Keratinocyte (primary cell): ENCODE data around the gene LUC7L3. TPM values are rescaled to one million over a fixed set of nuclear protein-coding genes. Genes with fewer than 3 reads are reported as not detected.
A peak's percentile ranks its signal among the peaks of the same experiment; 100 is the strongest.

Experiments used
- DNase-seq: peaks from one replicate; pipeline ENCODE4 v3.0.0-alpha.2; 2011; ENCODE audit warnings: low read depth, missing footprints, low spot score
- FAIRE-seq: peaks from 2 replicates; lab custom pipeline; 2011; peaks lifted over from hg19 to GRCh38; lab: Jason Lieb, UNC
- H2AFZ ChIP-seq: 2 replicates; pipeline ENCODE4 v1.6.0; 2012; ENCODE audit warnings: low read length, control low read depth, inconsistent platforms; ENCODE audit not compliant: control insufficient read depth
- H3K27ac ChIP-seq: 2 replicates; pipeline ENCODE4 v1.5.1; 2011; ENCODE audit warnings: low read length; ENCODE audit not compliant: control insufficient read depth, insufficient read depth
- H3K27me3 ChIP-seq: 3 replicates; pipeline ENCODE4 v1.6.0; 2011; ENCODE audit warnings: low read length; ENCODE audit not compliant: control insufficient read depth, insufficient read depth; ENCODE audit errors: extremely low read depth
- H3K36me3 ChIP-seq, 2 experiments: 2 replicates in 1 of 2; 3 replicates in 1 of 2; pipeline ENCODE4 v1.5.1; 2011; ENCODE audit warnings: low read length in 2 of 2, mild to moderate bottlenecking in 1 of 2; ENCODE audit not compliant: control insufficient read depth in 2 of 2, insufficient read depth in 2 of 2; ENCODE audit errors: extremely low read depth in 1 of 2
- H3K4me1 ChIP-seq: 3 replicates; pipeline ENCODE4 v1.5.1; 2011; ENCODE audit warnings: low read length; ENCODE audit not compliant: control insufficient read depth, insufficient read depth; ENCODE audit errors: extremely low read depth
- H3K4me2 ChIP-seq: 3 replicates; pipeline ENCODE4 v1.6.0; 2011; ENCODE audit warnings: low read depth, low read length; ENCODE audit not compliant: control insufficient read depth, insufficient read depth; ENCODE audit errors: extremely low read depth
- H3K4me3 ChIP-seq, 3 experiments: fragments of 200-600 bp in 1 of 3; sonication (generic) in 1 of 3; 2 replicates in 2 of 3; 3 replicates in 1 of 3; pipeline ENCODE4 v1.5.1; 2011 to 2016; ENCODE audit warnings: low read length in 3 of 3, mild to moderate bottlenecking in 3 of 3, control low read depth in 2 of 3, inconsistent platforms in 1 of 3, low read depth in 1 of 3, mixed read lengths in 1 of 3, mixed run types in 1 of 3, moderate library complexity in 1 of 3; ENCODE audit not compliant: control insufficient read depth in 2 of 3, insufficient read depth in 2 of 3; ENCODE audit errors: extremely low read depth in 1 of 3
- H3K79me2 ChIP-seq: 2 replicates; pipeline ENCODE4 v1.6.0; 2012; ENCODE audit warnings: low read length; ENCODE audit not compliant: control insufficient read depth, insufficient read depth
- H3K9ac ChIP-seq: 3 replicates; pipeline ENCODE4 v1.6.0; 2011; ENCODE audit warnings: low read length; ENCODE audit not compliant: control insufficient read depth, insufficient read depth; ENCODE audit errors: extremely low read depth
- H3K9me1 ChIP-seq: 3 replicates; pipeline ENCODE4 v1.6.0; 2011; ENCODE audit warnings: low read length; ENCODE audit not compliant: control insufficient read depth, insufficient read depth; ENCODE audit errors: extremely low read depth
- H3K9me3 ChIP-seq: 2 replicates; pipeline ENCODE4 v1.5.1; 2012; ENCODE audit warnings: low read depth, low read length; ENCODE audit not compliant: control insufficient read depth
- H4K20me1 ChIP-seq: 3 replicates; pipeline ENCODE4 v1.6.0; 2011; ENCODE audit warnings: low read length; ENCODE audit not compliant: control insufficient read depth, insufficient read depth; ENCODE audit errors: extremely low read depth
- CTCF ChIP-seq, 3 experiments: IDR thresholded peaks in 1 of 3; conservative IDR thresholded peaks in 1 of 3; optimal IDR thresholded peaks in 1 of 3; 2 replicates in 2 of 3; 3 replicates in 1 of 3; pipeline versions ENCODE3 to v1.5.1; 2011; ENCODE audit warnings: low read length in 3 of 3, mild to moderate bottlenecking in 3 of 3, moderate library complexity in 2 of 3, control low read depth in 1 of 3, inconsistent platforms in 1 of 3; ENCODE audit not compliant: insufficient read depth in 2 of 3; ENCODE audit errors: extremely low read depth in 1 of 3
- EZH2 ChIP-seq: IDR thresholded peaks from one replicate; pipeline ENCODE4 v1.6.1; 2012; ENCODE audit warnings: inconsistent platforms, mild to moderate bottlenecking, low read length, moderate library complexity
- dilution Hi-C: fragments of 300-500 bp; cut with MboI; formaldehyde crosslinking; loops from one replicate; pipeline ENCODE4 v1.7.0; 2020; ENCODE audit warnings: low sequenced_read_pairs; ENCODE audit not compliant: extremely low pct_ligation_motif_present
- polyA plus RNA-seq, 5 experiments: library from polyadenylated mRNA; depleted of rRNA in 3 of 5; stranded (reverse) in 3 of 5; stranded (forward) in 1 of 5; unstranded in 1 of 5; fragments of >200 nt; gene quantifications; 1 replicate in 1 of 5; 2 replicates in 3 of 5; 3 replicates in 1 of 5; pipeline versions ENCODE4 v1.2.1 to v1.2.3, GENCODE V29; 2011 to 2012; ENCODE audit warnings: missing spikeins in 2 of 5, low read depth in 1 of 5, low replicate concordance in 1 of 5

LUC7L3 gene
- polyA plus RNA-seq, 1 donor (not counting 4 experiments of a cell fraction or from before 2014, with no cell fraction given): 92.4 TPM

GRCh38 chr17:50762177-50762576 is 42.8 kb downstream of the LUC7L3 start:
- Histone ChIP-seq H2AFZ (no peak overlapping the region), H3K4me2 (peak overlapping the region; percentile 5), H3K4me1 (peaks cover 17% of the 10 kb centered on the region), H3K27me3 (no peaks in the 10 kb centered on the region), H3K36me3 (no peaks in the 10 kb centered on the region), H3K4me3 (no peak overlapping the region), H3K9me1 (no peaks in the 10 kb centered on the region), H3K9ac (no peak overlapping the region), H3K27ac (no peak overlapping the region), H4K20me1 (no peaks in the 10 kb centered on the region), H3K79me2 (no peaks in the 10 kb centered on the region), H3K9me3 (no peaks in the 10 kb centered on the region)
- no peak for FAIRE-seq
- DNase-seq: no peak
- dilution Hi-C loops: no loop called here
- TF ChIP-seq CTCF (optimal IDR thresholded peaks at IDR 0.05 in 1 of 3, IDR thresholded peaks at IDR 0.05 in 1 of 3, conservative IDR thresholded peaks at IDR 0.05 in 1 of 3; ENCODE audit: extremely low read depth in 1 of 3, insufficient read depth in 2 of 3, low read length in 3 of 3) (no peak), EZH2 (no peak)

GRCh38 chr17:50763716-50764475 is 44.5 kb downstream of the LUC7L3 start:
- Histone ChIP-seq H3K27me3 (no peaks in the 10 kb centered on the region), H3K9me1 (no peaks in the 10 kb centered on the region), H3K9ac (no peak overlapping the region), H3K9me3 (no peaks in the 10 kb centered on the region), H2AFZ (no peak overlapping the region), H3K79me2 (no peaks in the 10 kb centered on the region), H4K20me1 (no peaks in the 10 kb centered on the region), H3K4me1 (peaks cover 22% of the 10 kb centered on the region), H3K4me3 (no peak overlapping the region), H3K36me3 (no peaks in the 10 kb centered on the region), H3K27ac (no peak overlapping the region), H3K4me2 (no peak overlapping the region)
- FAIRE-seq (no peak), DNase-seq (no peak)
- TF ChIP-seq CTCF (optimal IDR thresholded peaks at IDR 0.05 in 1 of 3, IDR thresholded peaks at IDR 0.05 in 1 of 3, conservative IDR thresholded peaks at IDR 0.05 in 1 of 3; ENCODE audit: extremely low read depth in 1 of 3, insufficient read depth in 2 of 3, low read length in 3 of 3) (no peak), EZH2 (no peak)
- dilution Hi-C loops: no loop called here
